Endothelial cell of umbilical vein (primary cell): ENCODE data around the gene PLCG2. TPM values are rescaled to one million over a fixed set of nuclear protein-coding genes. Genes with fewer than 3 reads are reported as not detected.

ENCODE experiments used
- BruUV-seq: library from RNA; stranded (reverse); fragments of 400-500 nt; replicated peaks from 2 replicates; lab custom pipeline; 2021; lab: Mats Ljungman, UMichigan
- CTCF ChIA-PET: fragments of 300-600, 350-600 bp; sonication (Branson Sonifier 250); formaldehyde crosslinking; loops from one replicate; lab custom pipeline; 2021; ENCODE audit warnings: antibody characterized with exemption, inconsistent platforms; lab: Charles Lee
- POLR2A ChIA-PET: fragments of 300-600, 350-600 bp; sonication (Branson Sonifier 250); formaldehyde crosslinking; loops from one replicate; lab custom pipeline; 2021; ENCODE audit warnings: antibody characterized with exemption, inconsistent platforms; lab: Charles Lee
- DNase-seq: peaks from one replicate; pipeline ENCODE4 v3.0.0-alpha.2; 2011; ENCODE audit warnings: low read depth, low spot score
- FAIRE-seq: peaks from 2 replicates; lab custom pipeline; 2011; peaks lifted over from hg19 to GRCh38; lab: Jason Lieb, UNC
- H2AFZ ChIP-seq: 2 replicates; pipeline ENCODE4 v1.6.0; 2012; ENCODE audit warnings: low read depth, low read length, control low read depth, inconsistent platforms
- H3K27ac ChIP-seq: 2 replicates; pipeline ENCODE4 v1.5.1; 2011; ENCODE audit warnings: low read depth, mild to moderate bottlenecking, control low read depth, low read length, moderate library complexity; ENCODE audit not compliant: insufficient read depth
- H3K27me3 ChIP-seq, 2 experiments: 2 replicates each; pipeline versions ENCODE4 v1.6.0 to v1.6.1; 2011; ENCODE audit warnings: low read length in 2 of 2, mixed read lengths in 1 of 2; ENCODE audit not compliant: control insufficient read depth in 2 of 2, insufficient read depth in 2 of 2
- H3K36me3 ChIP-seq, 2 experiments: 2 replicates in 1 of 2; 3 replicates in 1 of 2; pipeline ENCODE4 v1.5.1; 2011; ENCODE audit warnings: low read length in 2 of 2, mild to moderate bottlenecking in 1 of 2, moderate library complexity in 1 of 2; ENCODE audit not compliant: control insufficient read depth in 2 of 2, insufficient read depth in 2 of 2; ENCODE audit errors: extremely low read depth in 1 of 2
- H3K4me1 ChIP-seq: 3 replicates; pipeline ENCODE4 v1.5.1; 2011; ENCODE audit warnings: mild to moderate bottlenecking, low read length; ENCODE audit not compliant: control insufficient read depth, insufficient read depth; ENCODE audit errors: extremely low read depth
- H3K4me2 ChIP-seq: 2 replicates; pipeline ENCODE4 v1.6.1; 2011; ENCODE audit warnings: low read length, control low read depth, mixed read lengths; ENCODE audit not compliant: insufficient read depth
- H3K4me3 ChIP-seq, 3 experiments: fragments of 200-600 bp in 1 of 3; sonication (generic), shearing (Covaris generic) in 1 of 3; replicated peaks in 1 of 3; 2 replicates each; pipeline ENCODE4 v1.5.1; 2011 to 2016; ENCODE audit warnings: control low read depth in 3 of 3, low read length in 3 of 3, mild to moderate bottlenecking in 2 of 3, inconsistent platforms in 1 of 3, low read depth in 1 of 3, moderate library complexity in 1 of 3; ENCODE audit not compliant: insufficient read depth in 1 of 3
- H3K79me2 ChIP-seq: 2 replicates; pipeline ENCODE4 v1.6.0; 2012; ENCODE audit warnings: low read length, inconsistent platforms; ENCODE audit not compliant: control insufficient read depth, insufficient read depth
- H3K9ac ChIP-seq: replicated peaks from 2 replicates; pipeline ENCODE3; 2011; ENCODE audit warnings: low read length, control low read depth; ENCODE audit not compliant: insufficient read depth; ENCODE audit errors: extremely low read depth
- H3K9me1 ChIP-seq: replicated peaks from 3 replicates; pipeline ENCODE4 v1.6.0; 2011; ENCODE audit warnings: mild to moderate bottlenecking, low read length; ENCODE audit not compliant: control insufficient read depth, insufficient read depth; ENCODE audit errors: extremely low read depth
- H3K9me3 ChIP-seq: replicated peaks from 2 replicates; pipeline ENCODE4 v1.5.1; 2012; ENCODE audit warnings: low read length, inconsistent platforms; ENCODE audit not compliant: control insufficient read depth, insufficient read depth
- H4K20me1 ChIP-seq: replicated peaks from 2 replicates; pipeline ENCODE3; 2011; ENCODE audit warnings: mild to moderate bottlenecking, low read length; ENCODE audit not compliant: control insufficient read depth, insufficient read depth; ENCODE audit errors: extremely low read depth
- CTCF ChIP-seq, 2 donors: IDR thresholded peaks; 1 replicate in 1 of 2; 2 replicates in 1 of 2; pipeline ENCODE4 v1.5.1; 2011; ENCODE audit warnings: low read length in 2 of 2, mild to moderate bottlenecking in 2 of 2, moderate library complexity in 2 of 2, control low read depth in 1 of 2, inconsistent platforms in 1 of 2, low read depth in 1 of 2; ENCODE audit not compliant: insufficient read depth in 1 of 2; ENCODE audit errors: extremely low read depth in 1 of 2
- EZH2 ChIP-seq: IDR thresholded peaks from 2 replicates; pipeline ENCODE4 v1.6.1; 2012; ENCODE audit warnings: borderline replicate concordance, low read depth, mild to moderate bottlenecking, moderate library complexity, low read length, inconsistent platforms; ENCODE audit not compliant: severe bottlenecking
- FOS ChIP-seq: IDR thresholded peaks from 2 replicates; pipeline ENCODE4 v1.6.1; 2011; ENCODE audit warnings: mild to moderate bottlenecking, low read length, moderate library complexity, borderline replicate concordance; ENCODE audit not compliant: insufficient read depth
- GATA2 ChIP-seq: IDR thresholded peaks from 2 replicates; pipeline ENCODE4 v1.7.0; 2011; ENCODE audit warnings: low read depth, mild to moderate bottlenecking, moderate library complexity, mixed read lengths, low read length; ENCODE audit not compliant: insufficient read length, insufficient read depth
- JUN ChIP-seq: IDR thresholded peaks from 2 replicates; pipeline ENCODE4 v1.6.1; 2011; ENCODE audit warnings: borderline replicate concordance, low read depth; ENCODE audit not compliant: insufficient read length, insufficient read depth
- MAX ChIP-seq: IDR thresholded peaks from 2 replicates; pipeline ENCODE4 v1.6.1; 2011; ENCODE audit not compliant: insufficient read depth, insufficient read length
- MYC ChIP-seq: IDR thresholded peaks from one replicate; pipeline ENCODE4 v1.6.1; 2011; ENCODE audit warnings: mild to moderate bottlenecking, low read depth, low read length
- POLR2A ChIP-seq: IDR thresholded peaks from 2 replicates; pipeline ENCODE4 v1.6.1; 2012; ENCODE audit warnings: low read depth, mild to moderate bottlenecking, control low read depth, low read length
- POLR2AphosphoS5 ChIP-seq: IDR thresholded peaks from 2 replicates; pipeline ENCODE4 v1.6.1; 2012; ENCODE audit warnings: low read depth, mild to moderate bottlenecking, control low read depth, low read length, moderate library complexity; ENCODE audit not compliant: insufficient read depth
- dilution Hi-C: fragments of 300-500 bp; cut with MboI; formaldehyde crosslinking; loops from one replicate; pipeline ENCODE4 v1.15.0; 2019; ENCODE audit warnings: low sequenced_read_pairs; ENCODE audit not compliant: extremely low pct_ligation_motif_present
- intact Hi-C: fragments of 100-400 bp; cut with micrococcal nuclease; formaldehyde crosslinking; loops from one replicate; pipeline ENCODE4 v1.10.0; 2022
- polyA plus RNA-seq, 4 experiments: library from polyadenylated mRNA; depleted of rRNA in 3 of 4; stranded (reverse) in 3 of 4; unstranded in 1 of 4; fragments of >200 nt; gene quantifications; 2 replicates each; pipeline versions ENCODE4 v1.2.1 to v1.2.3, GENCODE V29; 2011 to 2012; ENCODE audit warnings: missing spikeins in 1 of 4
- total RNA-seq: library from RNA; stranded (reverse); gene quantifications from 2 replicates; pipeline ENCODE4 v1.2.3, GENCODE V29; 2021

Gene PLCG2
- total and polyA plus RNA-seq, 2 donors (not counting 3 experiments of a cell fraction or from before 2014, with no cell fraction given): 10.8 to 13.6 TPM

- dilution Hi-C loops: no loop called here
- Histone ChIP-seq H4K20me1 (no peaks in the 10 kb centered on the region), H3K36me3 (no peaks in the 10 kb centered on the region), H3K4me3 (no peak overlapping the region), H3K9ac (no peak overlapping the region), H2AFZ (no peak overlapping the region), H3K4me2 (no peak overlapping the region), H3K9me1 (no peaks in the 10 kb centered on the region), H3K27me3 (peaks cover 0 to under 1% of the 10 kb centered on the region in 2 experiments), H3K9me3 (no peaks in the 10 kb centered on the region), H3K4me1 (peaks cover 7% of the 10 kb centered on the region), H3K79me2 (no peaks in the 10 kb centered on the region), H3K27ac (no peak overlapping the region)
- no peak for FAIRE-seq
- intact Hi-C loops: no loop called here
- no TSS peak for BruUV-seq
- POLR2A ChIA-PET: no interaction called here
- DNase-seq: no peak
- CTCF ChIA-PET: no interaction called here
- TF ChIP-seq EZH2 (no peak), JUN (no peak), MAX (no peak), GATA2 (no peak), POLR2AphosphoS5 (no peak), MYC (no peak), CTCF (IDR thresholded peaks at IDR 0.05; ENCODE audit: extremely low read depth in 1 of 2, insufficient read depth in 1 of 2, low read depth in 1 of 2, low read length in 2 of 2) (no peak), FOS (no peak), POLR2A (no peak)
These were observed 64.1 kb downstream of the PLCG2 start for GRCh38 chr16:81843243-81843582.
